ENCODE results near the gene NOXA1. TPM values are rescaled to one million over a fixed set of nuclear protein-coding genes. Genes with fewer than 3 reads are reported as not detected.

The NOXA1 gene
- total and polyA plus RNA-seq, 4 donors, result 1.3 to 3.6 (median 2.4) TPM

- Histone ChIP-seq H3K36me3 (ENCODE audit: control insufficient read depth in 4 of 4, insufficient read depth in 3 of 4, low read depth in 1 of 4, low read length in 3 of 4) (no peaks in the 10 kb centered on the region), H3K27me3 (ENCODE audit: control insufficient read depth in 4 of 4, insufficient read depth in 4 of 4, low read length in 3 of 4) (no peaks in the 10 kb centered on the region), H3K4me3 (ENCODE audit: low read depth in 1 of 3, low read length in 3 of 3) (no peak overlapping the region), H3K4me1 (ENCODE audit: control insufficient read depth in 4 of 4, insufficient read depth in 4 of 4, low read length in 3 of 4) (peaks cover 0 to 3% (median 1%) of the 10 kb centered on the region in 4 donors), H3K9ac (ENCODE audit: low read depth in 1 of 2, low read length in 2 of 2) (no peak overlapping the region), H3K27ac (ENCODE audit: low read depth in 1 of 2, low read length in 2 of 2) (no peak overlapping the region), H3K9me3 (ENCODE audit: control insufficient read depth in 4 of 4, low read length in 3 of 4) (no peaks in the 10 kb centered on the region)
- 96% methylated on average over 45 of the region's 45 CpGs for WGBS
- TF ChIP-seq HNF4G (IDR thresholded peaks at IDR 0.05), result no peak
- no peak for TF ChIP-seq HNF4A (conservative IDR thresholded peaks at IDR 0.05)
- TF ChIP-seq RXRA (IDR thresholded peaks at IDR 0.05), result no peak
- no peak for TF ChIP-seq YY1 (IDR thresholded peaks at IDR 0.05)
- no peak for TF ChIP-seq GABPA (IDR thresholded peaks at IDR 0.05 in 1 of 2, conservative IDR thresholded peaks at IDR 0.05 in 1 of 2)
- TF ChIP-seq FOXA2 (IDR thresholded peaks at IDR 0.05), result no peak
- no peak for TF ChIP-seq NR2F2 (IDR thresholded peaks at IDR 0.05)
- DNase-seq (ENCODE audit: low spot score), result no peak
Measured at GRCh38 chr9:137416563-137417151, 6.5 kb upstream of the NOXA1 start.

- WGBS, result 91% methylated on average over 99 of the region's 99 CpGs
- Histone ChIP-seq H3K27ac (ENCODE audit: low read depth in 1 of 2, low read length in 2 of 2) (no peak overlapping the region), H3K4me1 (ENCODE audit: control insufficient read depth in 4 of 4, insufficient read depth in 4 of 4, low read length in 3 of 4) (peaks cover 3 to 9% (median 6%) of the 10 kb centered on the region in 4 donors), H3K9me3 (ENCODE audit: control insufficient read depth in 4 of 4, low read length in 3 of 4) (no peaks in the 10 kb centered on the region), H3K9ac (ENCODE audit: low read depth in 1 of 2, low read length in 2 of 2) (no peak overlapping the region), H3K36me3 (ENCODE audit: control insufficient read depth in 4 of 4, insufficient read depth in 3 of 4, low read depth in 1 of 4, low read length in 3 of 4) (no peaks in the 10 kb centered on the region), H3K4me3 (ENCODE audit: low read depth in 1 of 3, low read length in 3 of 3) (no peak overlapping the region), H3K27me3 (ENCODE audit: control insufficient read depth in 4 of 4, insufficient read depth in 4 of 4, low read length in 3 of 4) (no peaks in the 10 kb centered on the region)
- no peak for TF ChIP-seq NR2F2 (IDR thresholded peaks at IDR 0.05)
- no peak for TF ChIP-seq HNF4A (conservative IDR thresholded peaks at IDR 0.05)
- TF ChIP-seq GABPA (IDR thresholded peaks at IDR 0.05 in 1 of 2, conservative IDR thresholded peaks at IDR 0.05 in 1 of 2), result no peak
- TF ChIP-seq MAX (IDR thresholded peaks at IDR 0.05), result no peak
- TF ChIP-seq RAD21 (IDR thresholded peaks at IDR 0.05), result no peak
- no peak for TF ChIP-seq YY1 (IDR thresholded peaks at IDR 0.05)
- TF ChIP-seq HNF4G (IDR thresholded peaks at IDR 0.05), result no peak
- no peak for TF ChIP-seq ZBTB33 (IDR thresholded peaks at IDR 0.05)
- TF ChIP-seq TAF1 (conservative IDR thresholded peaks at IDR 0.05), result no peak
- no peak for TF ChIP-seq SP1 (IDR thresholded peaks at IDR 0.05)
- TF ChIP-seq FOXA1 (IDR thresholded peaks at IDR 0.05), result no peak
- no peak for DNase-seq (ENCODE audit: low spot score)
Measured at GRCh38 chr9:137417161-137418021, 5.8 kb upstream of the NOXA1 start.

GRCh38 chr9:137421838-137422603 is 1.2 kb upstream of the NOXA1 start:
- WGBS, result 3% methylated on average over 11 of the region's 11 CpGs
- peak overlapping the region in 1 of 2 donors; percentile 42 for H3K27ac ChIP-seq (ENCODE audit: low read depth in 1 of 2, low read length in 2 of 2)
- peaks cover 5 to 17% (median 11%) of the 10 kb centered on the region in 4 donors for H3K4me1 ChIP-seq (ENCODE audit: control insufficient read depth in 4 of 4, insufficient read depth in 4 of 4, low read length in 3 of 4)

More at GRCh38 chr9:137421838-137422603, 1.2 kb upstream of the NOXA1 start:
- Histone ChIP-seq H3K27me3 (ENCODE audit: control insufficient read depth in 4 of 4, insufficient read depth in 4 of 4, low read length in 3 of 4) (no peaks in the 10 kb centered on the region), H3K9me3 (ENCODE audit: control insufficient read depth in 4 of 4, low read length in 3 of 4) (no peaks in the 10 kb centered on the region), H3K9ac (ENCODE audit: low read depth in 1 of 2, low read length in 2 of 2) (peak overlapping the region; percentile 4 to 77), H3K4me3 (ENCODE audit: low read depth in 1 of 3, low read length in 3 of 3) (peak overlapping the region; percentile 66 to 98 (median 89)), H3K36me3 (ENCODE audit: control insufficient read depth in 4 of 4, insufficient read depth in 3 of 4, low read depth in 1 of 4, low read length in 3 of 4) (no peaks in the 10 kb centered on the region)
- TF ChIP-seq EGR1 (IDR thresholded peaks at IDR 0.05; ENCODE audit: low read depth in 2 of 2) (no peak), NR2F2 (IDR thresholded peaks at IDR 0.05) (no peak), REST (IDR thresholded peaks at IDR 0.05) (no peak), GABPA (IDR thresholded peaks at IDR 0.05 in 1 of 2, conservative IDR thresholded peaks at IDR 0.05 in 1 of 2) (no peak), FOXA1 (IDR thresholded peaks at IDR 0.05) (no peak)
- DNase-seq (ENCODE audit: low spot score), result no peak

All from liver (tissue), 9 donors.